ENCODE measurements around the gene PTPN4. TPM values are rescaled to one million over a fixed set of nuclear protein-coding genes. Genes with fewer than 3 reads are reported as not detected.

The PTPN4 gene
- total and polyA plus RNA-seq, 2 of the 13 experiments (the other 11 are each of a cell fraction or from before 2014, with no cell fraction given): 20.3 to 34.6 TPM

GRCh38 chr2:119759451-119760236, at the start of gene PTPN4 (continued):
- TF ChIP-seq SRSF4 (IDR thresholded peaks at IDR 0.05; ENCODE audit: low read depth, low read length, poor library complexity, severe bottlenecking) (no peak), MXD1 (CRISPR knock-in tag; IDR thresholded peaks at IDR 0.05) (0 out of 2 replicates have a peak, but pooled peaks have one; percentile 55), NFE2 (CRISPR knock-in tag; IDR thresholded peaks at IDR 0.05) (no peak), MBD4 (IDR thresholded peaks at IDR 0.05; ENCODE audit: borderline replicate concordance, low read length) (no peak), ZNF615 (CRISPR knock-in tag; IDR thresholded peaks at IDR 0.05; ENCODE audit: borderline replicate concordance) (no peak; the same call in 1 of the 2 replicates), GRHL1 (CRISPR knock-in tag; conservative IDR thresholded peaks at IDR 0.05) (no peak), THYN1 (CRISPR knock-in tag; IDR thresholded peaks at IDR 0.05; ENCODE audit: borderline replicate concordance, low read depth) (no peak), CBFB (CRISPR knock-in tag; IDR thresholded peaks at IDR 0.05) (peak; percentile 41; the same call in 1 of the 2 replicates), HNF4G (IDR thresholded peaks at IDR 0.05; ENCODE audit: borderline replicate concordance, low read depth, low read length) (0 out of 2 replicates have a peak, but pooled peaks have one; percentile 5), HNF4G (CRISPR knock-in tag; IDR thresholded peaks at IDR 0.05; ENCODE audit: borderline replicate concordance, low read depth) (peak; percentile 58; the same call in 1 of the 2 replicates), PRDM15 (CRISPR knock-in tag; IDR thresholded peaks at IDR 0.05) (no peak), XBP1 (CRISPR knock-in tag; IDR thresholded peaks at IDR 0.05) (no peak; the same call in 1 of the 2 replicates), E2F1 (CRISPR knock-in tag; IDR thresholded peaks at IDR 0.05) (peak; percentile 60; the same call in 1 of the 2 replicates), SP5 (CRISPR knock-in tag; IDR thresholded peaks at IDR 0.05; ENCODE audit: borderline replicate concordance, low read depth) (peak; percentile 76), SAP130 (CRISPR knock-in tag; IDR thresholded peaks at IDR 0.05; ENCODE audit: low read depth) (peak; percentile 82), CREB3 (CRISPR knock-in tag; IDR thresholded peaks at IDR 0.05) (peak; percentile 82; the same call in 1 of the 2 replicates), ZNF790 (CRISPR knock-in tag; IDR thresholded peaks at IDR 0.05; ENCODE audit: borderline replicate concordance) (peak; percentile 93)

Data from HepG2 (cell line).